GM21367 (cell line): ENCODE data around the gene CCDC137.

Source experiments
- ATAC-seq: cut with Tn5 transposase; IDR thresholded peaks from one replicate; pipeline ENCODE4 v1.9.1; 2021; ENCODE audit not compliant: unreplicated experiment

Gene CCDC137

GRCh38 chr17:81714412-81715106 is 48.0 kb downstream of the CCDC137 start:
- no peak for ATAC-seq

GRCh38 chr17:81715107-81715871 is 48.8 kb downstream of the CCDC137 start:
- ATAC-seq = no peak

- no peak for ATAC-seq
Observed at GRCh38 chr17:81715872-81716673, 49.5 kb downstream of the CCDC137 start.

- ATAC-seq = no peak
Observed at GRCh38 chr17:81716674-81716996, 50.1 kb downstream of the CCDC137 start.

GRCh38 chr17:81717049-81717765 is 50.7 kb downstream of the CCDC137 start:
- no peak for ATAC-seq

GRCh38 chr17:81717766-81718089 is 51.2 kb downstream of the CCDC137 start:
- no peak for ATAC-seq

GRCh38 chr17:81719410-81720266 is 53.1 kb downstream of the CCDC137 start:
- ATAC-seq = no peak

- ATAC-seq = no peak
Observed at GRCh38 chr17:81720267-81721071, 53.9 kb downstream of the CCDC137 start.

GRCh38 chr17:81722184-81723120 is 55.9 kb downstream of the CCDC137 start:
- no peak for ATAC-seq
